Measurements from ENCODE around the gene NRXN3.

Gene NRXN3

GRCh38 chr14:78342879-78343278 is 172.7 kb downstream of the NRXN3 start:
- no peak for TF ChIP-seq CTCF (IDR thresholded peaks at IDR 0.05; ENCODE audit: control extremely low read depth, extremely low read depth, low read depth, missing control alignments)
- ChIA-PET CTCF (interaction anchor here (1.1 kb wide), 1 partner anchor 11 kb away, joined by 4 read pairs; no protein-coding TSS in a partner anchor), POLR2A (no interaction called here)
- DNase-seq (ENCODE audit: extremely low spot score): no peak

GRCh38 chr14:78344290-78344689 is 174.1 kb downstream of the NRXN3 start:
- no peak for TF ChIP-seq CTCF (IDR thresholded peaks at IDR 0.05; ENCODE audit: control extremely low read depth, extremely low read depth, low read depth, missing control alignments)
- DNase-seq (ENCODE audit: extremely low spot score): no peak
- ChIA-PET POLR2A (no interaction called here), CTCF (interaction anchor here (1.3 kb wide), 1 partner anchor 30 kb away, joined by 4 read pairs; no protein-coding TSS in a partner anchor)

GRCh38 chr14:78345131-78345744 is 175.1 kb downstream of the NRXN3 start:
- ChIA-PET CTCF (interaction anchor here (1.3 kb wide), 1 partner anchor 29 kb away, joined by 4 read pairs; no protein-coding TSS in a partner anchor), POLR2A (no interaction called here)
- DNase-seq (ENCODE audit: extremely low spot score): no peak
- TF ChIP-seq CTCF (IDR thresholded peaks at IDR 0.05; ENCODE audit: control extremely low read depth, extremely low read depth, low read depth, missing control alignments): no peak

GRCh38 chr14:78346747-78347146 is 176.6 kb downstream of the NRXN3 start:
- ChIA-PET CTCF (interaction anchor here (1.3 kb wide), 1 partner anchor 14 kb away, joined by 3 read pairs; no protein-coding TSS in a partner anchor), POLR2A (no interaction called here)
- no peak for TF ChIP-seq CTCF (IDR thresholded peaks at IDR 0.05; ENCODE audit: control extremely low read depth, extremely low read depth, low read depth, missing control alignments)
- no peak for DNase-seq (ENCODE audit: extremely low spot score)

- ChIA-PET POLR2A (no interaction called here), CTCF (no interaction called here)
- no peak for DNase-seq (ENCODE audit: extremely low spot score)
Measured at GRCh38 chr14:78355109-78355508, 184.9 kb downstream of the NRXN3 start.

GRCh38 chr14:78356391-78356790 is 186.2 kb downstream of the NRXN3 start:
- no peak for DNase-seq (ENCODE audit: extremely low spot score)
- ChIA-PET POLR2A (no interaction called here), CTCF (no interaction called here)
- no peak for TF ChIP-seq CTCF (IDR thresholded peaks at IDR 0.05; ENCODE audit: control extremely low read depth, extremely low read depth, low read depth, missing control alignments)

More at GRCh38 chr14:78355109-78355508, 184.9 kb downstream of the NRXN3 start:
- TF ChIP-seq CTCF (IDR thresholded peaks at IDR 0.05; ENCODE audit: control extremely low read depth, extremely low read depth, low read depth, missing control alignments): no peak
